ENCODE results near the gene SCYGR5. TPM values are rescaled to one million over a fixed set of nuclear protein-coding genes. Genes with fewer than 3 reads are reported as not detected.

Gene SCYGR5
- total RNA-seq, 1 donor from 2014 or later, result not detected

DNA sequence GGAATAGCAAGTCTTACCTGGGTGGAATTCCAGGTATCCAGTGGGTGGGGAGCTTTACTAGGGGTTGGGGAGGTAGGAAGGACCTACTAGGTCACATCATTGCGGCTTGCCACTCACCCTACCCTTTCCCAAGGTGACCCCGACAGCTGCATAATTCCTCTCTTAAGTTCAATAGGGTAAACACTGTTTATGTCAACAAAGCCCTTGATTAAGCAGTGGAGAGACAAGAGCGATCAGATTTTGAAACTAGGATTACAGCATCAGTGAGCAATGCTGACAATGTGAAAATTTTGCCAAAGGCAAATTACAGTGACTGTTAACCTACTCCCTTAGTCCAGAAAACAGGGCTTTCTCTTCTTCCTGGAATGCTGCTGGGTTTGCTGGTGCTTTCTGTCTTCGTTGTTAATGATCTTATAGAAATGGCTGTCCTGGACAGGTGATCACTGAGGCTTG, 36.7 kb downstream of the SCYGR5 start:
- Mint-ChIP-seq H3K4me3 (no peak overlapping the region), H3K27me3 (ENCODE audit: low read depth) (peaks cover 2% of the 10 kb centered on the region), H3K9me3 (no peaks in the 10 kb centered on the region), H3K4me1 (no peaks in the 10 kb centered on the region), H3K27ac (ENCODE audit: unreplicated experiment) (no peak overlapping the region), H3K36me3 (ENCODE audit: low read depth) (no peaks in the 10 kb centered on the region)
- no peak for DNase-seq (ENCODE audit: low read depth, low spot score)
- TF ChIP-seq, protein P1, sequence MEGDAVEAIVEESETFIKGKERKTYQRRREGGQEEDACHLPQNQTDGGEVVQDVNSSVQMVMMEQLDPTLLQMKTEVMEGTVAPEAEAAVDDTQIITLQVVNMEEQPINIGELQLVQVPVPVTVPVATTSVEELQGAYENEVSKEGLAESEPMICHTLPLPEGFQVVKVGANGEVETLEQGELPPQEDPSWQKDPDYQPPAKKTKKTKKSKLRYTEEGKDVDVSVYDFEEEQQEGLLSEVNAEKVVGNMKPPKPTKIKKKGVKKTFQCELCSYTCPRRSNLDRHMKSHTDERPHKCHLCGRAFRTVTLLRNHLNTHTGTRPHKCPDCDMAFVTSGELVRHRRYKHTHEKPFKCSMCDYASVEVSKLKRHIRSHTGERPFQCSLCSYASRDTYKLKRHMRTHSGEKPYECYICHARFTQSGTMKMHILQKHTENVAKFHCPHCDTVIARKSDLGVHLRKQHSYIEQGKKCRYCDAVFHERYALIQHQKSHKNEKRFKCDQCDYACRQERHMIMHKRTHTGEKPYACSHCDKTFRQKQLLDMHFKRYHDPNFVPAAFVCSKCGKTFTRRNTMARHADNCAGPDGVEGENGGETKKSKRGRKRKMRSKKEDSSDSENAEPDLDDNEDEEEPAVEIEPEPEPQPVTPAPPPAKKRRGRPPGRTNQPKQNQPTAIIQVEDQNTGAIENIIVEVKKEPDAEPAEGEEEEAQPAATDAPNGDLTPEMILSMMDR (conservative IDR thresholded peaks at IDR 0.05), result no peak

DNA sequence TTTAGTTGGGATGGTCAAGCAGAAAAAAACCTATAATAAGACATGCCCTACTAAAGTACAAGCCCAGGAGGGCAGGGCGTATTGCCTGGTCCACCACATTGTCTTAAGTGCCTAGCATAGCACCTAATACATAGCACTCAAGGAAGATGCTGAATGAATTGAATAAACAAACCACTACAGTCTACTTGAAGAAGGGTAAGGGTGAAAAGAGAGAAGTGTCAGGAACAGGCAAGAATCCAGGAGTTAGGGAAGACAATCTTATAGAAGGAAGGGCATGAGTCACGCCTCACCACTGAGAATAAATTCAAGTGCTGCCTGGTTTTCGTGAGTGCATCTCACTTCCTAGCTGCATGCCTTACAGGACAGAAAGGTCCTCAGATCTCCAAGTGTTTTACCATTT, 37.4 kb downstream of the SCYGR5 start:
- no peaks in the 10 kb centered on the region for H3K9me3 Mint-ChIP-seq
- no peak overlapping the region for H3K4me3 Mint-ChIP-seq
- H3K36me3 Mint-ChIP-seq (ENCODE audit: low read depth), result no peaks in the 10 kb centered on the region
- peaks cover 2% of the 10 kb centered on the region for H3K27me3 Mint-ChIP-seq (ENCODE audit: low read depth)
- H3K27ac Mint-ChIP-seq (ENCODE audit: unreplicated experiment), result no peak overlapping the region
- no peaks in the 10 kb centered on the region for H3K4me1 Mint-ChIP-seq
- TF ChIP-seq, protein P1 (conservative IDR thresholded peaks at IDR 0.05), result no peak
- no peak for DNase-seq (ENCODE audit: low read depth, low spot score)

DNA sequence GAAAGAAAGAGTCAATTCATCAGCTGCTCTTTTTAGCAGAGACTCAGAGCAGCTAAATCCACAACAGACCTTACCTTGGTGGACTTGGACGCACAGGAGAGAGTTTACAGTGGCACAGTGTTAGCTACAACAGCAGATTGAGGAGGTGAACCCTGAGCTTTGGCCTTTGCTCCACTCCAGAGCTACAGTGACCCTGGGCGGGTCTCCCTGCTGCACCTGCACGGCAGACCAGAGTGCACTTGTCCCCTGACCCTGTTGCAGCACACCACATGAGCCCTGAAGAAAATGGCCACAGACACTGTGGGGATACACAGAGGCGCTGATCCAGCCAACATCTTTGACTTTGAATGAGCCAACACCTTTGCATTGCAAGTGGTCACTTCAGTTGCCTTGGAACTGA, 40.3 kb downstream of the SCYGR5 start:
- TF ChIP-seq, protein P1 (conservative IDR thresholded peaks at IDR 0.05), result no peak
- no peak for DNase-seq (ENCODE audit: low read depth, low spot score)
- no peaks in the 10 kb centered on the region for H3K4me1 Mint-ChIP-seq
- H3K4me3 Mint-ChIP-seq, result no peak overlapping the region
- no peaks in the 10 kb centered on the region for H3K36me3 Mint-ChIP-seq (ENCODE audit: low read depth)
- H3K27me3 Mint-ChIP-seq (ENCODE audit: low read depth), result peaks cover 2% of the 10 kb centered on the region
- no peak overlapping the region for H3K27ac Mint-ChIP-seq (ENCODE audit: unreplicated experiment)
- H3K9me3 Mint-ChIP-seq, result no peaks in the 10 kb centered on the region

DNA sequence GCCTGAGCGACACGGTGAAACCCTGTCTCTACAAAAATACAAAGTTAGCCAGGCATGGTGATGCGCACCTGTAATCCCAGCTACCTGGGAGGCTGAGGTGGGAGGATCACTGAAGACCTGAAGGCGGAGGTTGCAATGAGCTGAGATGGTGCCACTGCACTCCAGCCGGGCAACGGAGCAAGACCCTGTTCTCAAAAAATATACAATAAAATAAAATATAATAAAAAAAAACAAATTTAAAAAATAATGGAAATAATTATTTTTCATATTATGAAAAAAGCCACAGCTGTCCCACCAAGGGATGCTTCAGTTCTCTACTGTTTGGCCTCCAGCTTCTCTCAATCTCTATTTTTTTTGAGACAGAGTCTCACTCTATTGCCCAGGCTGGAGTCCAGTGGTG, 40.8 kb downstream of the SCYGR5 start:
- H3K4me3 Mint-ChIP-seq, result no peak overlapping the region
- no peak overlapping the region for H3K27ac Mint-ChIP-seq (ENCODE audit: unreplicated experiment)
- H3K9me3 Mint-ChIP-seq, result no peaks in the 10 kb centered on the region
- peaks cover 2% of the 10 kb centered on the region for H3K27me3 Mint-ChIP-seq (ENCODE audit: low read depth)
- H3K4me1 Mint-ChIP-seq, result no peaks in the 10 kb centered on the region
- TF ChIP-seq, protein P1 (conservative IDR thresholded peaks at IDR 0.05), result no peak
- no peak for DNase-seq (ENCODE audit: low read depth, low spot score)
- H3K36me3 Mint-ChIP-seq (ENCODE audit: low read depth), result no peaks in the 10 kb centered on the region

DNA sequence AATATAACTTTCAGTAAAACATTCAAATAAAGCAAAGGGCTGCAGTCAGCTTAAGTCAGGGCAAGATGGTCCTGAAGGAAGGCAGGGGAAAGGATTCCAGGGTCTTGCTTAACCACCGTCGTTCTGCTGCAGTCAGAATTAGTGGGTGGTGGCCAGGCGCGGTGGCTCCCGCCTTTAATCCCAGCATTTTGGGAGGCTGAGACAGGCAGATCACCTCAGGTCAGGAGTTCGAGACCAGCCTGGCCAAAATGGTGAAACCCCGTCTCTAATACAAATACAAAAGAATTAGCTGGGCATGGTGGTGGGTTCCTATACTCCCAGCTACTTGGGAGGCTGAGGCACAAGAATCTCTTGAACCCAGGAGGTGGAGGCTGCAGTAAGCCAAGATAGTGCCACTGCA, 44.4 kb downstream of the SCYGR5 start:
- TF ChIP-seq, protein P1 (conservative IDR thresholded peaks at IDR 0.05), result no peak

DNA sequence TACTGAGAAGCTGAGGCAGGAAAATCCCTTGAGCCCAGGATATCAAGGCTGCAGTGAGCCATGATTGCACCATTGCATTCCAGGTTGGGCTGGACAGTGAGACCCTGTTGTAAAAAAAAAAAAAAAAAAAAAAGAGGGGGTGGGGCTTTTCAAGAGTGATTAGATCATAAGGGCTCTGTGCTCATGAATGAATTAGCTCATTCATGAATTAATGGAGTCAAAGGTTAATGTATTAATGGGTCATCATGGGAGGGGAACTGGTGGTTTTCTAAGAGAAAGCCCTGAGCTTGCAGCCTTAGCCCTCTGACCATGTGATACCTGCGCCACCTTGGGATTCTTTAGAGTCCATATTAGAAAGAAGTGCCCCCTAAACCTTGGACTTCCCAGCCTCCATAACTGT, 46.7 kb downstream of the SCYGR5 start:
- Mint-ChIP-seq H3K36me3 (ENCODE audit: low read depth) (no peaks in the 10 kb centered on the region), H3K9me3 (no peaks in the 10 kb centered on the region), H3K4me1 (peaks cover 4% of the 10 kb centered on the region), H3K27ac (ENCODE audit: unreplicated experiment) (no peak overlapping the region), H3K4me3 (no peak overlapping the region), H3K27me3 (ENCODE audit: low read depth) (peaks cover 23% of the 10 kb centered on the region)
- TF ChIP-seq, protein P1 (conservative IDR thresholded peaks at IDR 0.05), result no peak
- no peak for DNase-seq (ENCODE audit: low read depth, low spot score)

More for the DNA sequence above, 44.4 kb downstream of the SCYGR5 start:
- H3K4me1 Mint-ChIP-seq, result no peaks in the 10 kb centered on the region
- no peaks in the 10 kb centered on the region for H3K36me3 Mint-ChIP-seq (ENCODE audit: low read depth)
- no peak for DNase-seq (ENCODE audit: low read depth, low spot score)
- H3K27me3 Mint-ChIP-seq (ENCODE audit: low read depth), result peaks cover 4% of the 10 kb centered on the region
- no peaks in the 10 kb centered on the region for H3K9me3 Mint-ChIP-seq
- no peak overlapping the region for H3K4me3 Mint-ChIP-seq
- H3K27ac Mint-ChIP-seq (ENCODE audit: unreplicated experiment), result no peak overlapping the region

All from neural crest cell (in vitro differentiated cells).